T-helper 1 cell (primary cell): Measurements from ENCODE around the gene BBS1.
"Not testable (repeated sequence)": the region's sequence is repeated elsewhere in the genome, so short reads cannot be mapped to it uniquely, and the experiment has no call there.

Source experiments
- DNase-seq, 5 donors: peaks; one replicate each; pipeline ENCODE4 v3.0.0-alpha.2; 2012 to 2020
- total RNA-seq, 4 donors: gene quantifications; one replicate each; lab custom pipeline; 2026; lab: John Stamatoyannopoulos, UW

BBS1 gene
- 0.47 to 2.9 (median 2.6) reads per million in 4 donors for total RNA-seq

DNA sequence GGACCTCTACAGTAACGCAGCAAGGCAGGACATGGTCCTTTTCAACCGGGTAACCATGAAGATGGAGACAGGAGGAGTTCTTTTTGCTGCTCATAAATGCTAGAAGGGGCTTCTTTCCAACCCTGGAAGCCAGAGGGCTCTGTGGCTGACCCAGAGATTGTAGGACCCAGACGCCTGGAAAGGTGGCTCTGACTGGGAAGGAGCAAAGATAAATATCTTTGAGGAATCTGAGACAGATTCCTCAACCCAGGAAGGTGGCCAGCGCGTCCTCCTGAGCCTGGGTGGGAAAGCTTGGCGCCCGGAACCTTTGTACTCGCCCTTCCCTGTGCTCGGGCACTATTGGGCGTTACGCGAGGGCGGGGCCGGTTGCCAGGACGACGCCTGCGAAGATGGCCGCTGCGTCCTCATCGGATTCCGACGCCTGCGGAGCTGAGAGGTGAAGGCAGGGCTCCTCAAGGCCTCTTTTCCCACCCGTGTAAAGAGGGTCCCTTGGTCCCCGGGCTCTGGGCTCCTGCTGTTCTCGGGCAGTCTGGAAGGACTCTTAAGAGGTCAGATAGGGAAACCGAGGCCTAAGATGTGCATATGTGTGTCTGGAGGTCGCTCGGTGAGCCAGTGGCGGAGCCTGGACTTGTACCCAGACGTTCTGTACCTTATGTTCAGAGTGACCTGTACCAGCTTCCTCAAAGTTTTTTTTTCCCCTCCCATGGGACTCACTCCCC, at the start of gene BBS1:
TSS of gene BBS1 (plus strand) at position 365 of the 719 bp plus-strand sequence. CDS start at position 390, 25 bp downstream.
- DNase-seq, result peak; percentile 38 to 76 (median 69)

DNA sequence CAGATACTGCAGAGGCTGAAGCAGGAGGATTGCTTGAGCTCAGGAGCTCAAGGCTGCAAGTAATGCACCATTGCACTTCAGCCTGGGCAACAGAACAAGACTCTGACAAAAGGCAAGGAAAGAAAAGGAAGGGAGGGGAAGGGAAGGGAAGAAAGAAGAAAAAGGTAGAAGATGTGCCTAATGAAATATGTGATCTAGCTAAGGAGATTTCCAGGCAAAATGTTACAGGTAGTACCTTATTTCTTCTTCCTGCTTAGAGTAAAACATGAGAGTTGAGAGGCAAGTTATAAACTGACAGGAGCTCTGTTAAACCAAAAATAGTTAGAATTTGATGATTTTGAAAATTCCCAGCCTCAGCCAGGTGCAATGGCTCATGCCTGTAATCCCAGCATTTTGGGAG, 48.4 kb upstream of the BBS1 start:
- no peak for DNase-seq

DNA sequence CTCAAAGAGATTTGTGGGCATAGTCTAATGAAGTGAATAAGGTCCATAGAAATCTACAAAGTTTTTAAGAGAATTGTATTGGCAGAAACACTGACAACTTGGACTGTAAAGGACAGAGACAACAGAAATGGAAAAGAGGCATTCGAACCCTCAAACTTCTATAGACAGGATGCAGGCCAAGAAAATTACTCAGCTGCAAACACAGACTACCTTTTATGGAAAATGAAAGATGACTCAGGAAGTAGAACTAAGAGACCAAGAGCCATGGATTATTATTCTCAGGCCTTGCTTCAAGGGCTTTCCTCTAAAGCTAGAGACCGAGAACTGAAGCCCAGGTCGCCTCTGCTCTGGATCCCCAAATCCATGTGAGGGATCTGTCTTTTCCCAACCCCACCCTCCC, 47.5 kb upstream of the BBS1 start:
- DNase-seq, result peak in 1 of 5 donors; percentile 42

DNA sequence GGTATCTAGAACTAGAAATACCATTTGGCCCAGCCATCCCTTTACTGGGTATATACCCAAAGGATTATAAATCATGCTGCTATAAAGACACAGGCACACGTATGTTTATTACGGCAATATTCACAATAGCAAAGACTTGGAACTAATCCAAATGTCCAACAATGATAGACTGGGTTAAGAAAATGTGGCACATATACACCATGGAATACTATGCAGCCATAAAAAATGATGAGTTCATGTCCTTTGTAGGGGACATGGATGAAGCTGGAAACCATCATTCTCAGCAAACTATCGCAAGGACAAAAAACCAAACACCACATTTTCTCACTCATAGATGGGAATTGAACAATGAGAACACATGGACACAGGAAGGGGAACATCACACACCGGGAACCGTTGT, 46.3 kb upstream of the BBS1 start:
- DNase-seq, result not testable (repeated sequence)

DNA sequence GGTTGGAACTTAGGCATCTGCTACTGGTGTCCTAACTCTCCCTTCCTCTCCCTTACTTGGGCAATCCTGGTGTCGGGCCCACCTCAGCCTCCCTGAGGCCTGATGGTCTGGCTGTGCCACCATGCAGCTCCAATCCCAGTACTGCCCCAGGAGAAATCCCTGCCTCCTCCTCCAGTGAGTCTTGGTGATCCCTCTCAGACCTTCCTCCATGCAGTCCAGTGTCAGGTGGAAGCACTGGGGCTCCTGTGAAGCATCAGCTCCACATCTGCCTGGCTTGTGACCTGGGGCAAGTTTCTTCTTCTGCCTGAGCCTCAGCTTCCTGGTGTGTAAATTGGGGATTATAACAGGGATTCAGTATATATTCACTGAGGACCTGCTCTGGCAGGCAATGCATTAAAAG, 45.5 kb upstream of the BBS1 start:
- no peak for DNase-seq

DNA sequence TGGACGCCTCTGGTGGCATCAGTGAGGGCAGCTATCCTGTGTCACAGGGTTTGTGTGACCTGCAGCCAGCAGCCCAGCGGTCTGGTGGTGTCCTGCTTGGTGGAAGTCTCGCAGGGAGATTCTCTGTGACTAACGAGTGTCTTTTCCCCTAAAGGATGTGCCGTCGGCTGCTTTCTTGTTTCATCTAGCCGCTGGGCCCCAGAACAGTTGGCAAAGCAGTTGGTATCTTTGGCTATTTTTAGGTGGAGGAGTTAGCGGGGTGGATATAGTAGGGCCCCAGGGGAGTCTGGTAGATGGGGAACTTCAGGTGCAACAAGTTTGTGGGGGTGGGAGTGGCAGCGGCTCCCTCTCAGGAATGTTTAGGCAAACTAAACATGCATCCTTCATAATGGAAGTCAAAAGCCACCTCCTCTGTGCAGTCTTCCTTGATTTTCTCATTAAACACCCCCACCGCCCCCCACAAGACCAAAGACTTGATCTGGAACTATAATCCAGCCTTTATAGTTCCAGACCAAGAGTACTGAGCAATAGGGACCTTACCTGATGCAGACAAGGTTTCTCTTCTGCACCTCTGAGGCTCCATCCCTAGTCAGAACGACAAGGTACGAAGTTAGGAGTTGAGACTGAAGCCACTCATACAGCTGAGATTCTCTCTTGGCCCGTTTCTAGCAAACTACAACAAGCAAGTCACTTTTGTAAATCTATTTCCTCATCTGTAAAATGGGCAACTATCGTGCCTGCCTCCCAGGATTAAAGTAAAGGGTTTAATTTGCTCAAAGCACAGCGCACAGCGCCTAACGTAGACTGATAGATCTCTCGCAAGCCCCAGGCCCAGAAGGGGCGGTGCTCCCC, 44.8 kb upstream of the BBS1 start:
- DNase-seq, result no peak

DNA sequence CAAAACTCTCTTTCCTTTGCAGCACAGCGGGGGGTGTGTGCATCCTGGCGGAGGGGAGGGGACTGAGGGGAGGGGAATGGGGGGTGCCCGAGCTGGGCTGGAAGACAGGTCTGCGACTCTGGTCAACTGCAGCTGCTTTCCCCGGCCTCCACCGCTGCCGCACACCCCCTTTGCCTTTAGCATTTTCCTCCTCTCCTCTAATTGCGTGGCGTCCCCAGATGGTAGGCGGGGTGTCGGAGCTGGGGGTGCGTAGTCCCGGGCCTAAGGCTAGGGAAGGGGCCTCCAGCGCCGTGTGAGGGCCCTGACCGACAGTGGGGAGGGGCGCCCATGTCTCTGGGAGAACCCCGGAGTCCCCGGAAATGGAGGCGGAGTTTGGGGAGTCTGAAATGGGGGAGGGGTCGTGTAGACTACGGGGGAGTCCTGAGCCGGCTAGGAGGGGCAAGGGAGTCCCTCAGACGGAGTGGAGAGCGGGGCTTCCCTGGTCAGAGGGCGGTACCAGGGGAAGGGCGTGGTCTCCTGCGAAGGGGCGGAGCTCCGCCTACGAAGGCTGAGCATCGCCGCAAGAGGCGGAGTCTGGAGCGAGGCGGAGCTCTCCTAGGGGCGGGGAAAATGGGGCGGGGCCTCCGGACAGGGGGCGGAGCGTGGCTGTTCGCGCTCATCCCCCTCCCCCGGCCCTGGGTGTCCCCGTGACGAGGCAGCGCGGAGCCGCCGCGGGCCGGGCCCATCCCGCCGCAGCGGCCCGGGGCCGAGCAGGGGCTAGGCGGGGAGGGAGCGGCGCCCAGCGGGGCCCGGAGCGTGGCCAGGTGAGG, 44.0 kb upstream of the BBS1 start, which contains the start of gene PELI3:
TSS of gene PELI3 (plus strand) at position 681 of the 809 bp plus-strand sequence. CDS start 1,224 bp downstream, outside the sequence.
- peak; percentile 91 to 95 (median 92) for DNase-seq

DNA sequence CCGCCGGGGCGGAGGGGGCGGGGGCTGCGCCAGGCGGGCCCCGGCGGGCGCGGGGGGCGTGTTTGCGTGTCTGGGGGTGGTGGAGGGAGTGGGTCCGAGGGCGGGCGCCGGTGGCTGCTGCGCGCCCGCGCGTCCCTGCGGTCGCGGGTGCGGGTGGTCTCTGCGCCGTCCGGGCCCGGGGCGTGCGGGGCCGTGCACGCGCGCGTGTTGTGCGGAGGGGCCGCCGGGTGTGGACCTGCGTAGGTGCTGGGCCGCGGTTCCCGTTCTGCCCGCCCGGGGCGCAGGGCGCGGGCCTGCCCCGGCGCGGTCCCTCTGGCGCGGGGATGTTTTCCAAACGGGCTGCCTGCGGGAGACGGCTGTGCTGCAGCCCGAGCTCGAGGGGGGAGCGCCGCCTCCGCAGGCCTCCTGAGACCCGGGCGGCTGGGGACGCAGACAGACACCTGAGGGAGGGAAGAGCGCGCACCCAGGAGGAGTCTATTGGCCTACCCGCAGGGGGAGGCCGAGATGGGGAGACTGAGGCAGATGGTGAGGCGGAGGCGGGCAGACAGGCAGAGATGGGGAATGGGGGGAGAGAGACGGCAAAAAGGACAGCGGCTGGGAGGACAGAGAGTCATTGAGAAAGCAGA, 43.3 kb upstream of the BBS1 start:
- peak in 2 of 5 donors; percentile 41 to 46 for DNase-seq

DNA sequence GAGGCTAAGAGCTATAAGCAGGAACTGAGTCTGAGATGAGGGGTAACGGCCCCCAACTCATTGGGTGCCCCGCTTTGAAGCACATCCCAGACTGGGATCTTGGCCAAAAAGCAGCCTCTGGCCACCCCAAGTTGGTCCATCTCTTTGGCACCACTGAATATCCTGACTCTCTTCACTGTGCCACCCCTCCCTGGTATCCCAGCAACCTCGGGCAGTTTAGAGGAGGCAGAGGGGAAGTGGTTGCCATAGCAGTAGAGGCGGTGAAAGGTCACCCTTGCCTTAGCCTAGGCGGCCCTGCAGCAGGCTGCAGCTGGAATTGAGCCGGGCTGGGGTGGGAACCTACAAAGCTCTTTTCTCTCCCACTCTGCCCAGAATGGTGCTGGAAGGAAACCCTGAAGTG, 42.7 kb upstream of the BBS1 start:
- peak in 1 of 5 donors; percentile 34 for DNase-seq

DNA sequence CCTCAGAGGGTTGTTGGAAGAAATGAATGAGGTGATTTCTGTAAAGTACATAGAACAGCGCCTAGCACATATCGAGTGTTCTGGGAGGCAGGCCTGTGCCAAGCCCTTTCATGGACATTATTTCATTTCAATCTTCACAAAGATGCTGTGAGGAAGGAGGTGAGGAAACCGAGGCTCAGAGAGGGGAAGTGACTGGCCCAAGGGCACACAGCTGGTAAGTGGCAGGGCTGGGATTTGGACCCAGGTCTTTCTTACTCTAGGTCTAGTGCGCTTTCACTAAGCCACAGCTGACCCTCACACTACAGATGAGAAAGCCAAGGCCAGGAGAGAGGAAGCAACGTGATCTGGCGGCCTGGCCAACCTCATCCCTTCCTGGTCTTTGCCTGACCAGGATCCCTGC, 41.7 kb upstream of the BBS1 start:
- DNase-seq, result no peak

DNA sequence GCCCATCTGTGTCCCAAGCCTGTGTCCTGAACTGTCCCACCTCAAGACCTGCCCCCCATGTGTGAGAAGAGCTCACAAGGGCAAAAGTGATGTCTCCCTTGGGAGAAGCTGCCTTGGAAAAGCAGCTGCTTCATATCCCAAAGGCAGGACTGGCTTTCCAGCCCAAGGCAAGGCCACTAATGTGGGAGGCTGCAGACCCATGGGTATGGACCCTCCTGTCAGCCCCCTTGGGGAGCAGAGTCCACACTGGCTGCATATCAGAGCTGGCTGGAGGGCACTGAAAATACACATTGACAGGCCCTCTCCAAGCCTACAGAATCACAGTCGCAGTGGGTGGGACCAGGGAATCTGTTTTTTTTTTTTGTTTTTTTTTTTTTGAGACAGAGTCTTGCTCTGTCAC, 41.0 kb upstream of the BBS1 start:
- DNase-seq, result no peak

DNA sequence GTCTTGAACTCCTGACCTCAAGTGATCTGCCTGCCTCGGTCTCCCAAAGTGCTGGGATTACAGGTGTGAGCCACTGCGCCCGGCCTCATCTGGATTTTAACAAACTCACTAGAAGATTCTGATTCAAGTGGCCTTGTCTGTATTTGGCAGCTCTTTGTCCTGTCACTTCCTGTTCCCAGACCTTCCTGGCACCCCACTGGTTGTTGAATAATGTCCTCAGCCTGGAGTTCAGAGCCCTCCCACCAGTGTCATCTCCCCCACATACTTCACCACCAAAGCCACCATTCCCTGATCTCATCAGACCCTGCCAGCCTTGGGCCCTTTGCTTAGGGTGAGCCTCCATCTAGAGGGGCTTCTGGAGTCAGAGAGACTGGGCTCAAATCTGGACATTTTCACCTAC, 40.4 kb upstream of the BBS1 start:
- no peak for DNase-seq

DNA sequence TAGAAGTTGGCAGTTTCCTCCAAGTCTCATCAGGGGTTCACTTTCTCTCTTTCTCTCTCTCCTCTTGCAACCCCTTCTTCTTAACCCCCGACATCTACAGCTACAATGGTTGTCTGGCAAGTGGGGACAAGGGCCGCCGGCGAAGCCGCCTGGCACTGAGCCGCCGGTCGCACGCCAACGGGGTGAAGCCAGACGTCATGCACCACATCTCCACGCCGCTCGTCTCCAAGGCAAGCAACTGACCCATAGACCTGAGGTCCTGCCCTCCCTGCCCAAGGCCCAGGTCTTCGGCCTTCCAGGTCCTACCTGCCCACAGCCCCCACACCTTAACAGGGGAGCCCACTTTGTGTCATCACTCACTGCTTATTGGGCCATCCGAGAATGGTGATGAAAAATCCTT, 39.3 kb upstream of the BBS1 start:
- no peak for DNase-seq

DNA sequence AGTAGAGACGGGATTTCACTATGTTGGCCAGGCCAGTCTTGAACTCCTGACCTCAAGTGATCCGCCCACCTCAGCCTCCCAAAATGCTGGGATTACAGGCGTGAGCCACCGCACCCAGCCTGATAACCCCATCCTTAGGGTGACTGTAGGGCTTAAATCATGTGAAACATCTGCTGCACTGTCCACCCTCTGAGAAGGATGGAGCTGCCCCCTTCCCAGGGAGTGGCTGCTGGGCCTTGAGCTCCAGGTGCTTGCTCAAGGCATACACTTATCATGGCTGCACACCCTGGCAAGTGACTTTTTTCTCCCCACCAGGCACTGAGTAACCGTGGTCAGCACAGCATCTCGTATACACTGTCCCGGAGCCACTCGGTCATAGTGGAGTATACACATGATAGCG, 38.4 kb upstream of the BBS1 start:
- DNase-seq, result no peak

DNA sequence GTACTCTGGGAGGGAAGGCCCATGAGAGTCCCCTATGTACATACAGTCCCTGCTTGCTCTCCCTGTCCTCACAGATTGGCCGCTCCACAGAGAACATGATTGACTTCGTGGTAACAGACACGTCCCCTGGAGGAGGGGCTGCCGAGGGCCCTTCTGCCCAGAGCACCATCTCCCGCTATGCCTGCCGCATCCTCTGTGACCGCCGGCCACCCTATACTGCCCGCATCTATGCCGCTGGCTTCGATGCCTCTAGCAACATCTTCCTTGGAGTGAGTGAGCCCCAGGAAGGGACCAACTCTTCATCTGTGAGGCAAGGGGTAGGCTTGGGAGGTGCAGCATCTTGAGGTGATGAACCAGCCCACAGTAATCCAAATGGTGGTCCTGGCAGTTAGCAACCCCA, 37.3 kb upstream of the BBS1 start:
- DNase-seq, result no peak

DNA sequence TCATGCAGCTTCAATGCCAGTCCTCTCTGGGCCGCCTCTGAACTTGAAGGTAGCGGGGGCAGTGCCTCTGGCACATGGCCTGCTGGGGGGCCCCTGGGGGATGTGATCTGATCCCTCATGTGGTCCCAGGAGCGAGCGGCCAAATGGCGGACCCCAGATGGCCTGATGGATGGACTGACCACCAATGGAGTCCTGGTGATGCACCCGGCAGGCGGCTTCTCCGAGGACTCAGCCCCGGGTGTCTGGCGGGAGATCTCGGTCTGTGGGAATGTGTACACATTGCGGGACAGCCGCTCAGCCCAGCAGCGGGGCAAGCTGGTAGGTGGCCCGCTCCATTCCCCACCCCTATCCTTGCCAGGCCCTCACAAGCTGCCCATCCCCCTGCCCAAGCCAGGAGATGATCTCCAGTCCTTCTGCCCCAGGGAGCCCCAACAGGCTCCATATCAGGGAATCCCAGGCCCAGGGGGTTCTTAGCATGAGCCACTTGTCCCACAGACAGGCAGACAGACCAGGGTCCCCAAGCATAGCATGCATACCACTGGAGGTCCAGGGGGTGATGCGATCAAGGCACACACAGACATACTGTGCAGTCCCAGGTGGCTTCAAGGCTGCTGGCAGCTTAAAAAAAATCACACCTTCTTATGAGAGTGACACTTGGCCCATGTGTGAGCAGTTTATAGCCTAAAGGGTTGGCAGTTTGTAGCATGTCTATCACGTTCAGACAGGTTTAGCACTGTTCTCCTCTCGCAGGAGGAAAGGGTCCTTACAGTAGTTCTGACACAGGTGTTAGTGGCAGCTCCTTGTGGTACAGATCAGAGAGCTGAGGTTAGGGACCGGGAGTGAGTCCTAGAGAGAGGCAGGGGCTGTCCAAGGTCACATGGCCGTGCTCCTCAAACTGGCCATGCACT, 36.6 kb upstream of the BBS1 start:
- DNase-seq, result no peak

DNA sequence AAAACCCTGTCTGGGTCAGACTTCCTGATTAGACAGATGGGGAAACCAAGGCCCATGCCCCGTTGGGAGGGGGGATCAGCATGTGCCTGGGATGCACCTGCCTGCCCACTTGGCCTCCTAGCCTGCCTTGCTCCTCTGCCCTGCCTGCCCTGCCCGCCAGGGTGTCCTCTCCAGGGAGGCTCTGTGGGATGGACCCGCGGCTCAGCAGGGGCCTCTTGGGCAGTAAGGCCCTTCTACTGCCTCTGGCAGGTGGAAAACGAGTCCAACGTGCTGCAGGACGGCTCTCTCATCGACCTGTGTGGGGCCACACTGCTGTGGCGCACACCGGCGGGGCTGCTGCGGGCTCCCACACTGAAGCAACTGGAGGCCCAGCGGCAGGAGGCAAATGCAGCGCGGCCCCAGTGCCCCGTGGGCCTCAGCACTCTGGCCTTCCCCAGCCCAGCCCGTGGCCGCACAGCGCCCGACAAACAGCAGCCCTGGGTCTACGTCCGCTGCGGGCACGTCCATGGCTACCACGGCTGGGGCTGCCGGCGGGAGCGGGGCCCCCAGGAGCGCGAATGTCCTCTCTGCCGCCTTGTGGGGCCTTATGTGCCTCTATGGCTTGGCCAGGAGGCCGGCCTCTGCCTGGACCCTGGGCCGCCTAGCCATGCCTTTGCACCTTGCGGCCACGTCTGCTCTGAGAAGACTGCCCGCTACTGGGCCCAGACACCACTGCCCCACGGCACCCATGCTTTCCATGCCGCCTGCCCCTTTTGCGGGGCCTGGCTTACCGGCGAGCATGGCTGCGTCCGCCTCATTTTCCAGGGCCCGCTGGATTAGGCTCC, 34.9 kb upstream of the BBS1 start:
- no peak for DNase-seq

DNA sequence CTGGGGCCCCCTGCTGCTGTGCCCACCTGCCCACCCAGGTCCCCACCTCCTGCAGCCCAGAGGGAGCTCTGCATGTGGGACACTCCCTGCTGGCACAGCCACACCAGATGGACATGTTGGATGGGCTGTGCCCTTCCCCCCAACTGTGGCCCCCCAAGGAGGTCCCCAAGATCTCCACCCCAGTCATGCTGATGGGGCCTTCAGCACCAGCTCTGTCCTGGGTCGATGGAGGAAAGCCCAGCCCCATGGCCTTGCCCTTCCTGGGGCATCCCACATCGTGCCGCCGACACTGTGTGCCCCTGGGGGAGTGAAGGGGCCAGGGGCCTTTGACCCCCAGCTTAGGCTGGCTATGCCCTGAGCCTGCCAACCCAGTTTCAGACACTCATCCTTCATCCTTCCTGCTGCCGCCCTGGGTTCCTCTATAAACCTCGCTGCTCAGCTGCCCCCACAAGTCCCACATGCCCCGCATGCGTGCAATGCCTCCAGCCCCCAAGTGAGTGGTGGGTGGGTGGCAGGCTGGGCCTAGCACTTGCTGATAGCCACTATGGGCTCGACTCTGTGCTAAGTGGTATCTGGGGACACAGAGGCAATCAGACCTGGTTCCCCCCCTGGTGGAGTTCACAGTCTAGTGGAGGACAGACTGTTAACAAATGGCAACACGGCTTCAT, 34.1 kb upstream of the BBS1 start:
- DNase-seq, result no peak

DNA sequence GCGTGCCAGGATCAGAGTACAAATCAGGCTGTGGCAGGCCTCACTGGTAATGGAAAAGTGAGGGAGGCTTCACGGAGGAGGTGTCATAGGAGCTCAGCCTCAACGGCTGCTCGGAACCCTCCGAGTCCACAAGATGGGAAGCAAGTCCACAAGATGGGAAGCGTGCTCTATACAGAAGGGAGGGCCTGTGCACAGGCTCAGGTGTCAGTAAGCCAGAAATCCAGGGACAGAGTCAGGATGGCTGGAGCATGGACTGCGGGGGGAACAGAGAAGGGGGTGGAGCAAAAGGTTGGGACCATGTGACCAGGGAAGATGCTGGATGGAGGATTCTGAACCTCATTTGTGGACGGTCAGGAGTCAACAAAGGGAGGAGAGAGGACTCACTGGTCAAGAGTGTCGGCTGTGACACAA, 33.6 kb upstream of the BBS1 start:
- DNase-seq, result no peak
